CD4-positive, alpha-beta memory T cell (primary cell): Measurements from ENCODE around the gene PHLDB2. TPM values are rescaled to one million over a fixed set of nuclear protein-coding genes. Genes with fewer than 3 reads are reported as not detected.

ENCODE experiments used
- CTCF ChIA-PET: fragments of 350-600 bp; sonication (Branson Sonifier 250); formaldehyde crosslinking; loops from one replicate; lab custom pipeline; 2021; ENCODE audit warnings: inconsistent platforms; ENCODE audit not compliant: partially characterized antibody; lab: Charles Lee
- POLR2A ChIA-PET: fragments of 350-600 bp; sonication (Branson Sonifier 250); formaldehyde crosslinking; loops from one replicate; lab custom pipeline; 2021; ENCODE audit not compliant: partially characterized antibody; lab: Charles Lee
- DNase-seq, 5 donors: peaks; one replicate each; pipeline versions ENCODE4 v3.0.0 to v3.0.0-alpha.2; 2020 to 2022; ENCODE audit warnings: mixed read lengths in 1 of 5
- H3K27ac ChIP-seq: one replicate; pipeline ENCODE4 v1.7.0; 2013; ENCODE audit warnings: low read depth, low read length
- H3K27me3 ChIP-seq: 2 replicates; pipeline ENCODE4 v1.7.0; 2013; ENCODE audit warnings: mild to moderate bottlenecking, low read length, moderate library complexity; ENCODE audit not compliant: insufficient read depth
- H3K36me3 ChIP-seq: 2 replicates; pipeline ENCODE4 v1.7.0; 2013; ENCODE audit warnings: mild to moderate bottlenecking, low read length, moderate library complexity; ENCODE audit not compliant: insufficient read depth
- H3K4me1 ChIP-seq: 2 replicates; pipeline ENCODE4 v1.7.0; 2013; ENCODE audit warnings: mild to moderate bottlenecking, low read length, moderate library complexity; ENCODE audit not compliant: insufficient read depth
- H3K4me3 ChIP-seq, 2 donors: one replicate each; pipeline ENCODE4 v1.7.0; 2013; ENCODE audit warnings: low read length in 2 of 2, mild to moderate bottlenecking in 1 of 2
- H3K9me3 ChIP-seq, 2 donors: one replicate each; pipeline ENCODE4 v1.7.0; 2013; ENCODE audit warnings: low read length in 2 of 2, control low read depth in 1 of 2; ENCODE audit not compliant: control insufficient read depth in 1 of 2
- H3K27ac Mint-ChIP-seq, 7 donors: one replicate each; pipeline ENCODE4 v1.8.0; 2020 to 2021; ENCODE audit warnings: mixed read lengths in 7 of 7, mild to moderate bottlenecking in 6 of 7, inconsistent platforms in 3 of 7, moderate library complexity in 3 of 7
- H3K27me3 Mint-ChIP-seq, 2 donors: one replicate each; pipeline ENCODE4 v1.8.0; 2020 to 2021; ENCODE audit warnings: mixed read lengths in 2 of 2
- H3K36me3 Mint-ChIP-seq, 2 donors: one replicate each; pipeline ENCODE4 v1.8.0; 2020 to 2021; ENCODE audit warnings: mixed read lengths in 2 of 2, inconsistent platforms in 1 of 2, mild to moderate bottlenecking in 1 of 2
- H3K4me1 Mint-ChIP-seq, 4 donors: one replicate each; pipeline ENCODE4 v1.8.0; 2020 to 2021; ENCODE audit warnings: mixed read lengths in 4 of 4, mild to moderate bottlenecking in 1 of 4
- H3K4me3 Mint-ChIP-seq, 8 donors: one replicate each; pipeline ENCODE4 v1.8.0; 2020 to 2021; ENCODE audit warnings: mixed read lengths in 8 of 8, mild to moderate bottlenecking in 7 of 8, moderate library complexity in 6 of 8, inconsistent platforms in 3 of 8
- H3K9me3 Mint-ChIP-seq, 8 donors: one replicate each; pipeline ENCODE4 v1.8.0; 2020 to 2021; ENCODE audit warnings: mixed read lengths in 8 of 8, mild to moderate bottlenecking in 5 of 8, inconsistent platforms in 3 of 8, moderate library complexity in 1 of 8
- intact Hi-C: fragments of 100-400 bp; cut with micrococcal nuclease; formaldehyde crosslinking; loops from one replicate; pipeline ENCODE4 v1.15.1; 2023
- polyA plus RNA-seq, 2 donors: library from polyadenylated mRNA; unstranded; fragments of 300-500 nt; fragmentation: Illumina TruSeq; gene quantifications; one replicate each; pipeline ENCODE4 v1.2.3, GENCODE V29; 2021
- total RNA-seq, 2 experiments: library from RNA; stranded (reverse); gene quantifications; one replicate each; pipeline ENCODE4 v1.2.3, GENCODE V29; 2021

PHLDB2 gene
- total and polyA plus RNA-seq, 4 experiments from 2014 or later: 2.8 to 8.5 (median 7.8) TPM

DNA sequence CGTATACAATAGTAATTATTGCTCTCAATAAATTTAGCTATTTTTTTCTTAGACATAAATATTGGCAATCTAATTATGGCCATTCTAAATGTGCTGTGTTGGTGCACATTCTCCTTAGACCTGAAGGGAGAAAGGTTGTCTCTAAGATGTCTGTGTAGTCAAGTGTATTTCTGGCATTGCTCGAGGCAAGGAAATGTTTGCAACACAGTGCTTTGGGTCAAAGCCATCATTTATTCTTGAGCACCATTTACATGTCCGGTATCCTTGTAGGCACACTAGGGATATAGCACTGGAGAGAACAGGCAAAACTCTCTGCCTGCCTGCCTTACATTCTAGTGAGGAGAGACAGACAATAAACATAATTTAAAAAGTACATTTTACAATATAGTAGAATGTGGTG, 2.6 kb upstream of the PHLDB2 start:
- H3K27me3 Mint-ChIP-seq: peaks cover 0 to 1% of the 10 kb centered on the region in 2 donors
- Histone ChIP-seq H3K4me3 (no peak overlapping the region), H3K27me3 (no peaks in the 10 kb centered on the region), H3K27ac (no peak overlapping the region), H3K36me3 (no peaks in the 10 kb centered on the region), H3K9me3 (no peaks in the 10 kb centered on the region), H3K4me1 (peaks cover 10% of the 10 kb centered on the region)
- DNase-seq: no peak
- peaks cover 0 to 10% of the 10 kb centered on the region in 2 donors for H3K36me3 Mint-ChIP-seq
- intact Hi-C loops: no loop called here
- H3K4me3 Mint-ChIP-seq: no peak overlapping the region
- no peaks in the 10 kb centered on the region for H3K9me3 Mint-ChIP-seq
- ChIA-PET POLR2A (no interaction called here), CTCF (no interaction called here)
- peaks cover 14 to 31% (median 19%) of the 10 kb centered on the region in 4 donors for H3K4me1 Mint-ChIP-seq
- no peak overlapping the region for H3K27ac Mint-ChIP-seq

DNA sequence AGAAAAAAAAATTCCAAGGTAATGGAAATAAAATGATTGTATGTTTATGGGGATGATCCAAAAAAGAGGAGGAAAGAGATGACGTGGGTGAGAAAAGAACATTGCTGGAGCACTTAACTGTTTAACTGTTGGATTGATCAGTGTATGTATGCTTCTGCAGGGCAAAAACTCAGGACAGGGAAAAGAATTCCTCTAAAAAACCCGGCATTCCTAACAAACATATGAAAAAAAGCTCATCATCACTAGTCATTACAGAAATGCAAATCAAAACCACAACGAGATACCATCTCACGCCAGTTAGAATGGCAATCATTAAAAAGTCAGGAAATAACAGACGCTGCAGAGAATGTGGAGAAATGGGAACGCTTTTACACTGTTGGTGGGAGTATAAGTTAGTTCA, 1.6 kb upstream of the PHLDB2 start:
- H3K36me3 ChIP-seq: no peaks in the 10 kb centered on the region
- Mint-ChIP-seq H3K9me3 (no peaks in the 10 kb centered on the region), H3K27ac (peak overlapping the region in 2 of 7 donors; percentile 2 to 37), H3K4me3 (peak overlapping the region in 2 of 8 donors; percentile 3 to 60), H3K36me3 (peaks cover 0 to 10% of the 10 kb centered on the region in 2 donors), H3K27me3 (peaks cover 0 to 1% of the 10 kb centered on the region in 2 donors), H3K4me1 (peaks cover 13 to 28% (median 20%) of the 10 kb centered on the region in 4 donors)
- intact Hi-C loops: no loop called here
- H3K27ac ChIP-seq: no peak overlapping the region
- ChIA-PET POLR2A (interaction anchor here (3.3 kb wide), 1 partner anchor 121 kb away, joined by 36 read pairs; the partner anchor contains the start of gene ABHD10), CTCF (interaction anchor here (4.6 to 5.0 kb wide), 2 partner anchors 141 to 188 kb away, joined by 23 to 71 read pairs; no protein-coding TSS in a partner anchor)
- no peak for DNase-seq
- H3K4me3 ChIP-seq: no peak overlapping the region
- no peaks in the 10 kb centered on the region for H3K9me3 ChIP-seq
- H3K27me3 ChIP-seq: no peaks in the 10 kb centered on the region
- H3K4me1 ChIP-seq: peaks cover 11% of the 10 kb centered on the region

DNA sequence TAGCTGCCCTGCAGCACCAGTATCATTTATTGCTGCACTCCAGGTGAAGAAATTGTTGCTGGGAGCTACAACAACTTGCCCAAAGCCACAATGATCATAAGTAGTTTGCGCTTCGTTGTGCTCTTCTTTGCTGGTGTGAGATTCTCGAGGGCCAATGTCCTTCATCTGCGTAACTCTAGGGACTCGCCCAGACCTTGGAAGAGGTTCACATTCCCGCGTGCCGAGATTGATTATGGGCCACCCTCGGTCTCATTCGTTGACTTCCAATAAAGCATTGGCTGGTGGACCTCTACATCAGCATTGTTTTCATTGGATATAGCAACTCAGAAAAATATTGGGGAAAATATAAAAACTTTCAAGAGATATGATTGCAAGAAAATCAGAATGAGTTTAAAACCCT, 423 bp upstream of the PHLDB2 start:
- Histone ChIP-seq H3K4me3 (no peak overlapping the region), H3K27ac (no peak overlapping the region), H3K27me3 (no peaks in the 10 kb centered on the region), H3K36me3 (no peaks in the 10 kb centered on the region), H3K9me3 (no peaks in the 10 kb centered on the region), H3K4me1 (peaks cover 11% of the 10 kb centered on the region)
- Mint-ChIP-seq H3K4me3 (peak overlapping the region; percentile 86 to 98 (median 96)), H3K9me3 (no peaks in the 10 kb centered on the region), H3K4me1 (peaks cover 13 to 31% (median 20%) of the 10 kb centered on the region in 4 donors), H3K27me3 (peaks cover 0 to 1% of the 10 kb centered on the region in 2 donors), H3K36me3 (peaks cover 0 to 10% of the 10 kb centered on the region in 2 donors), H3K27ac (peak overlapping the region; percentile 64 to 93 (median 88))
- no peak for DNase-seq
- ChIA-PET CTCF (interaction anchor here (0.9 to 5.0 kb wide), 5 partner anchors 9 to 189 kb away, joined by 3 to 71 read pairs (median 4); partner anchors contain the start of gene ABHD10), POLR2A (interaction anchor here (0.6 to 3.3 kb wide), 4 partner anchors 41 to 155 kb away, joined by 3 to 36 read pairs (median 4); partner anchors contain the start of gene ABHD10)
- intact Hi-C loops: no loop called here

DNA sequence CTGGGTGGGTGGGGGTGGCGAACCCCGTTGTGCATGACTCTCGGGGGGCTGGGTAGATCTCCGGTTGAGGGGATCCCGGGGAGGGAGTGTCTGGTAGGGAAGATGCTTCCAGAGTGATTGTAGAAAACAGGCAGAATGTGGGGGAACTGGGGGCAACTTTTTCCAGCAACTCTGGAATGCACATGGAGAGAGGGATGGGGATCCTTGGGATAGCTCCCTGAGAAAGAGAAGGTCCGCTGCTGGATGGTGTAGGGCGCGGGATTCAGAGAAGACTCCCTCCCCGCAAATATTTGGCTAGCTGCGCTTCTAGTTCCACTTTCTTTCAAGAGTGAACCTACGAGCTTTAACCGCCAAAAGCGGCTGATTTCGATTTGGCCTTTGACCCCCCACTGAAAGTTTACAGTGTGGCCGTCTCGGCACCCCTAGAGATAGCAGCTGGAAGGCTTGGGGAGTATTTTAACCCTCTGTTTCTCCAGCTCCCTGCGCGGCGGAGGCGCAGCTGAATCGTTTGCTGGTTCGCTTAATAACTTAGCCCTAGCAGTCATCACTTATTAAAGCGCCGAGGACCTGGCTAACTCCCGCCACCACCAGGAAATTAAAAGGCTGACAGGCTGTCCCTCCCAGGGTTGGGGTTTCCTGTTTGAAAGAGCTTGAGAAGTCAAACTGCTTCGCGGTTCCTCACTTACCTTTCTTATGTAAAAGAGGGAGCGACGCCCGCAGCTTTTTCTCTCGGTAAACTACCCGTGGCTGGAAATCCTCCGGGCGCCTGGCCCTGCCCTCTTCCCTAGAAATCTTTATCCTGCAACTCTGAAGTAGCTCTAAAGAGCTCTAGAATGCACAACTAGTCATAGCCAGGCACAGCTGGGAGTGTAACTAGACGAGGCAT, 1.2 kb downstream of the PHLDB2 start:
- peak; percentile 62 to 78 (median 71) for DNase-seq
- Mint-ChIP-seq H3K4me1 (peaks cover 15 to 47% (median 26%) of the 10 kb centered on the region in 4 donors), H3K27me3 (peaks cover 0 to 1% of the 10 kb centered on the region in 2 donors), H3K36me3 (peaks cover 0 to 10% of the 10 kb centered on the region in 2 donors), H3K27ac (peak overlapping the region; percentile 89 to 97 (median 95)), H3K9me3 (no peaks in the 10 kb centered on the region), H3K4me3 (peak overlapping the region; percentile 91 to 98 (median 97))
- H3K36me3 ChIP-seq: no peaks in the 10 kb centered on the region
- H3K27me3 ChIP-seq: no peaks in the 10 kb centered on the region
- no peaks in the 10 kb centered on the region for H3K9me3 ChIP-seq
- ChIA-PET CTCF (interaction anchor here (0.6 to 5.0 kb wide), 27 partner anchors 10 to 779 kb away, joined by 3 to 71 read pairs (median 4); partner anchors contain the start of gene ABHD10), POLR2A (interaction anchor here (0.6 to 3.3 kb wide), 12 partner anchors 9 to 1020 kb away, joined by 3 to 36 read pairs (median 4); partner anchors contain the start of gene ABHD10)
- H3K27ac ChIP-seq: peak overlapping the region; percentile 63
- H3K4me3 ChIP-seq: peak overlapping the region; percentile 59 to 84
- intact Hi-C loops: loop anchor here (1.0 to 5.0 kb wide), 4 partner anchors 107 to 789 kb away; partner anchors contain the start of gene NECTIN3
- H3K4me1 ChIP-seq: peaks cover 11% of the 10 kb centered on the region

DNA sequence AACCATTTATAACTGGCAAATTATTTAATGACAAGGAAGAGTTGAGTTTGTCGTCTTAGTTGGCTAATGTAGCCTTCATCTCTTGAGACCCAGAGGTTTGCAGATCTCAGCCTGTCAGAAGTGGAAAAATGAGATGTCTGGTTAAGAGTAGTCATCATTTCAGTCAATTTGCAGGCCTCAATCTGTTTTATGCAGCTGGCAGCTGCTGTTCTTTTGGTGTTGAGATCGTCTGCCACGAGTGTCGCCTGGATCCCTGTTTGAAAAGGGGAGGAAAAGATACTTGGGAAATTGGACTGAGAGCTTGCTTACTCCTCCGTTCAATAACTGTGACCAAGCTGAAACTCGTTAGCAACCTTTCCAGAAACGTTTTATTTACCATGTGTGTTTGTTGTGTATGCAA, 2.3 kb downstream of the PHLDB2 start:
- POLR2A ChIA-PET: interaction anchor here (1.2 to 1.3 kb wide), 2 partner anchors 106 to 152 kb away, joined by 3 to 4 read pairs; no protein-coding TSS in a partner anchor

DNA sequence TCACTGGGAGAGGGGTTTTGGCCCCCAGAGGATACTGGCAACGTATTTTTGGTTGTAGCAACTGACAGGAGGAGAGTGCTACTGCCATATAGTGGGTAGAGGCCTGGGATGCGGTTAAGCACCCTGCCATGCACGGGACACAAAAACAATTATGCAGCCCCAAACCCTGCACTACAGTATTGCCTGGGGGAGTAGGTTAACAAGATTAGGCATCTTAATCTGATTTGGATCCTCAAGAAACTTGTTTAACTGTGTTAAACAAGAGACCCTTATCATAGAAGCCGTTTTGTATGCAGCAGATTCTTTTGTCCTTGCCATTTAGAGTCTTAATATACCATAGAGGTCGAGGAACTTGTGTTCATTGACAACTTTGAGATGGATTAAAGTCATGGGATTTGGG, 3.4 kb downstream of the PHLDB2 start:
- Mint-ChIP-seq H3K9me3 (no peaks in the 10 kb centered on the region), H3K27ac (peak overlapping the region in 2 of 7 donors; percentile 1 to 17), H3K4me1 (peaks cover 15 to 51% (median 29%) of the 10 kb centered on the region in 4 donors), H3K27me3 (peaks cover 0 to 1% of the 10 kb centered on the region in 2 donors), H3K36me3 (peaks cover 0 to 10% of the 10 kb centered on the region in 2 donors), H3K4me3 (no peak overlapping the region)
- intact Hi-C loops: loop anchor here (5.0 kb wide), 1 partner anchor 105 kb away; no protein-coding TSS in a partner anchor
- Histone ChIP-seq H3K27ac (no peak overlapping the region), H3K9me3 (no peaks in the 10 kb centered on the region), H3K4me1 (peaks cover 11% of the 10 kb centered on the region), H3K36me3 (no peaks in the 10 kb centered on the region), H3K27me3 (no peaks in the 10 kb centered on the region), H3K4me3 (no peak overlapping the region)
- DNase-seq: no peak
- ChIA-PET CTCF (interaction anchor here (4.6 to 5.0 kb wide), 2 partner anchors 146 to 193 kb away, joined by 23 to 71 read pairs; no protein-coding TSS in a partner anchor), POLR2A (no interaction called here)

More for the DNA sequence above, 2.3 kb downstream of the PHLDB2 start:
- intact Hi-C loops: loop anchor here (2.0 to 5.0 kb wide), 2 partner anchors 106 to 791 kb away; partner anchors contain the start of gene NECTIN3
- no peaks in the 10 kb centered on the region for H3K36me3 ChIP-seq
- DNase-seq: no peak
- Mint-ChIP-seq H3K36me3 (peaks cover 0 to 10% of the 10 kb centered on the region in 2 donors), H3K4me3 (peak overlapping the region in 7 of 8 donors; percentile 91 to 98 (median 97)), H3K27me3 (peaks cover 0 to 1% of the 10 kb centered on the region in 2 donors), H3K27ac (peak overlapping the region in 5 of 7 donors; percentile 89 to 96 (median 93)), H3K9me3 (no peaks in the 10 kb centered on the region), H3K4me1 (peaks cover 15 to 51% (median 29%) of the 10 kb centered on the region in 4 donors)
- no peak overlapping the region for H3K27ac ChIP-seq
- H3K4me1 ChIP-seq: peaks cover 11% of the 10 kb centered on the region
- no peak overlapping the region for H3K4me3 ChIP-seq
- no peaks in the 10 kb centered on the region for H3K9me3 ChIP-seq
- H3K27me3 ChIP-seq: no peaks in the 10 kb centered on the region
- CTCF ChIA-PET: interaction anchor here (1.1 to 5.0 kb wide), 8 partner anchors 13 to 192 kb away, joined by 3 to 71 read pairs (median 6); no protein-coding TSS in a partner anchor
